RPMI8226 (cell line): ENCODE data around the gene ENPP1.

ENCODE experiments used
- DNase-seq: peaks from one replicate; pipeline ENCODE4 v3.0.0-alpha.2; 2015

Gene ENPP1

DNA sequence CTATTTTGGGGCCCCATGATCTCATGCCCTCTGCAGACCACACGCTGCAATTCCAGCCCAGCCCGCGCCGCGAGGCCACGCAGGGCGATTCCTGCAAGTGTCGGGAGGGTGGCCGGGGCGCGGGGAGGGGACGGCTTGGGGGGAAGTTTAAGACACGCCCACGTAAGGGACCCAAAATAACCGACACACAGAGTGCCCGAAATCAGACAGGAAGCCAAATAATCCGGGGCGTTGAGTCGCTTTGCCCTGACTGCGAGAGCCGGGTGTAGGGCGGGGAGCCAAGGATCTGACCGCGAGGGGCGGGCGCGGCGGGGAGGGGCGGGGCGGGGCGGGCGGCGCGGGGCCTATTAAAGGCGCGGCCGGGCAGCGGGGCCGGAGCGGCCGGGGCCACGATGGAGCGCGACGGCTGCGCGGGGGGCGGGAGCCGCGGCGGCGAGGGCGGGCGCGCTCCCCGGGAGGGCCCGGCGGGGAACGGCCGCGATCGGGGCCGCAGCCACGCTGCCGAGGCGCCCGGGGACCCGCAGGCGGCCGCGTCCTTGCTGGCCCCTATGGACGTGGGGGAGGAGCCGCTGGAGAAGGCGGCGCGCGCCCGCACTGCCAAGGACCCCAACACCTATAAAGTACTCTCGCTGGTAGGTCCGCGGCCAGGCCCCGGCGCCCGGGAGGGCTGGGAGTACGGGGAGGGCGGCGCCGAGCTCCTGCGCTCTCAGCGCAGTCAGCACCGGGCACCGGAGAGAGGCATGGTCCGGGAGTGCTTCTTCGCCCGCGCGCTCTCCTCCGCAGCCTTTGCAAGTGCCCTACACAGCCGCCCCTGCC, at the start of gene ENPP1:
Gene ENPP1 (plus strand): TSS at position 377 of the 816 bp plus-strand sequence. CDS start 16 bp downstream, at position 393.
- DNase-seq: peak; percentile 68

DNA sequence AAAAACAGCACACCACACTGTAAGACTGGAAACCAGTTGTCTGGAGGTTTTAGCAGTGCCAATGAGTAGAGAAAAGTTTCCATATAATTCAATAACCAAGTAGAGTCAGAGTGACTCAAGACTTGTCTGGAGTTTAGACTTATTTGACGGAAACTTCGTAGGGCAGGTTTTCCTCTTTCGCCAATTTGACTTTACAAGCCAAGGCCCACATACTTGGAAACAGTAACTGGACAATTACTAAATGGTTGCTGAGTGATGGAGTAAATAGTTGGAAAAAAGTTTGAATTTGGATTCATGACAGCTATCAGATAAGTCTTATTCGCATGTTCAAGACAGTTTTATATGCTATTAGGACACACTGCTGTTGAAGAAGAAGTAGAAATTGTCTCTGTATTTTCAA, 48.9 kb upstream of the ENPP1 start:
- DNase-seq: no peak

DNA sequence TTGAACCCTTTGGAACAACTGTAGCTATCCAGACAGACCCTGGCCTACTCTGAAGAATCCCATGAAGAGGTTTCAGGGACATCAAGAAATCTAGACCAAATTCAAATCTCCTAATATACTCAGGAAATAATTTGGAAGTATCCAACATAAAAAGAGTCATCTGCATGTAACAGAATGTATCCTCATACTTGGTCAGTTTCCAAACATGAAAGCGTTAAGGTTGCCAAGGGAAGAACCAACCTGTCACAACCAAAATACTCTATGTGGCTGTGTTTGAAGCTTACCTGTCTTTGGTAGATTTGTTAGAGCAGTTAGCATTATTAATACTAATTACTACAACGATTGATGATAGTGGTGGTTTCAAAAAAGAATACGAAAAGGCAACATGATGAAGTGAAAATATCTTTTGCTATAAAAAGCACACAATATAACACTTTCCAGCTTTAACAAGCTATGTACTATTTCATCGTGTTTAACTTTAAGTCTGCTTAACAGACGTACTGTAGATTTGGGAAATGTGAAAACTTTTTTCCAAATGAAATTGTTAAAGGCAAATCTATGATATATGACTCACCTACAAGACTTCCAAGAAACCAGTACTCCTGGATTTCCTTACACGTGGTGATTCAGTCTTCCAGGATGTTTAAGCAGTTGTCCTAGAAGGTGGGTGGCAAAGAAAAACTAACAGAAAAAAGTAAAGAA, 46.6 kb upstream of the ENPP1 start:
- DNase-seq: no peak

DNA sequence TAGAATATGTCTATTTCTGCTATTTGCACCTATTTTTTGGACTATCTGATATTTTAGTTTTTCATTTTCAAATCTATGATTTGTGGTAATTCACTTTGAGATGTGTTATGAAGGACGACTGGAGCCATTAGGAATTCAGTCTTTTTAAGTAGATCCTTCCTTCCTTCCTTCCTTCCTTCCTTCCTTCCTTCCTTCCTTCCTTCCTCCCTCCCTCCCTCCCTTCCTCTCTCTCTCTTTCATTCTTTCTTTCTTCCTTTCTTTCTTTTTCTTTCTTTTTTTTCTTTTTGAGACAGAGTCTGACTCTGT, 46.1 kb upstream of the ENPP1 start:
- no peak for DNase-seq

DNA sequence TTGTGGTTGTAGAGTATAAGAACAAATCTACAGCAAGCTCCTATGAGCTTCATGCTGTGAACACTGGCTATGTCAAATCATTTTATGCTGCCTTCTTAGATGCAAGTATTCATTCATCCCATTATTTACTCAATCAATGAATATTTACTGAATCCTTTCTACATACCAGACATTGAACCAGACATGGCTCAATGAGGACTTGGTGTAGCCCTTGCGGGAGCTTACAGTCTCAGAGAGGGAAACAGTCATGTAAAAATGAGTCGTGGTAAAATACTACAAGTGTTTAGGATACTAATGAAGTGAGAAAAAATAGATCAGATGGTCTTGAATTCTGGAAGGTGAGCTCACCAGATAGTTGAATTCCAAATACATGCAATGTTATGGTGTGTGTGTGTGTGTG, 44.8 kb upstream of the ENPP1 start:
- DNase-seq: no peak

DNA sequence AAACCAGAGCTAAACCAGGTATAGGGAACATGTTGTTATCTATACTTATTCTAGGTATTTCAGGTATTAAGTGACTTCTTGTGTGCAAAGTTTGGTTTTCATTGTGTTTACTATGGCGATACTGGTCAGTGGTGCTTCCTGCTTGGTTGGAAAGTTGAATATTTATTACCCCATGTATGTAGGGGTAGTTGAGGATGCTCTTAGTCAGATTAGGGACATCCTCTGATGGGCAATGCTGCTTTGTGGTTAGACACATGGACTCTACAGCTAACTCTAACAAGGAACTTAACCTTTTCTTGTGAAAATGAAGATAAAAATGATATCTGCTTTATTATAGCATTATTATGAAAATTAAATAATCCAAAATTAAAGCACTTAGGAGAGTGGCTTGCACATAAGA, 44.1 kb upstream of the ENPP1 start:
- no peak for DNase-seq

DNA sequence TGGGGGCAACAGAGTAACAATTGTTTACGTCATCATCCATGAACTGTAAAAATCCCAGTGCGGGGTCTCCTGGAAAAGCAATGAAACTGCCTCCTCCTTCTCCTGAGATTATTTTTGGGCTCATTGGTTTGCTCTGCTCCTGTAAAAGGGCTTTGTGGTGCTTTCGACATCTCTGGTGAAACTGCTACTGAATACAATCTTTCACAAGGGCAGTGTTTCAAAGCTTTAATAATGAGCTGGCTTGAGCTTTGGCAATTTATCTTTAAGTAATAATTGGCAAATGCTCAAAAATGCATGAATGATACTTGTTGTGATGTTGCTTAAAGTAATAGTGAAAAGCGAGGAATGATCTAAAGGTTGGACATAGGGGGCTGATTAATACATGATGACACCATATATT, 43.5 kb upstream of the ENPP1 start:
- no peak for DNase-seq

DNA sequence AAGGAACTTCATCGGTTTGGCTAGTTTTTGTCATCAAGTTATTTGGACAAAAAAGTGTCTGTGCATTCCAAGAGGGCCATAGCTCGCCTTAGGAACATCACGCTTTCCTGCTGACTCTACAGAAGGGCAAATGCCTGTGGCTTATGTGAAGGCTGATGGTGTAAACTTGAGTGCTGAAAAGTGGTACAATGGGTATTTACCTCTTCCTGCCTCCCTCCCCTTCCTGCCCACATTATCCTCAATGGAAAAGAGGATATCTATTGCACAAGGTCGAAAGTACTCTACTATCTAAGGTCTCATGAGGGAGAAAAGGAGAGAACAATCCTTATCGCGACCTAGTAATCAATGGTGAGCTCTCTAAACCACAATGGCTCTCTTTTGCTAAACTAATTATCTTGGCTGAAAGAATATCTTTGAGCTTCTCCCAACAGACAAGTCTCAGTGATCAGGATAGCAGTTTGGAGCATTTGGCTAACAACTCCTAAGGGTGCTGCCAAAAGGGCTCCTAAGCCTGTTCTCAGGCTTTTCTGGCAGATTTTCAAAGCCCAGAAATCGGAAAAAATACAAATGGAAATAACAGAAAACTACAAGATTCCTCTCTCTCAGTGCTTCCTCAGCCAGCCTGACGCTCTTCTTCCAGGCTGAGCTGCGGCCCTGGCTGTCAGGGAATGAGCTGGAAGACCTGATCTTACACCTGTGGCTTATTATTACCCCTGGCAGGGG, 42.6 kb upstream of the ENPP1 start:
- DNase-seq: no peak

DNA sequence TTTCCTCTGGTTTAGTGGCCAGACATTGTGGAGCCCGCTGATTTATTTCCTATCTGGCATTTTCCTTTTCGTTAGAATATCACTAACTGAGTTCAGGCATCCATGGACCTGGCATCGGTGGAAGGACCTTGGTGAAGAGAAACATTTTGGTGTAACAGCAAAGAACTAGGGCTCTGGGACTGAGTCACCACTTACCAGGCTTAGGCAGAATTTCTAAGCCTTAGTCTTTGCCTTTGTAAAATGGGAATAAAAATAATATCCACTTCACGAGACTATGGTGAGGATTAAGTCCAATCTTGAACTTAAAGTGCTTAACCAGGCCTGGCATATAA, 42.0 kb upstream of the ENPP1 start:
- DNase-seq: no peak

DNA sequence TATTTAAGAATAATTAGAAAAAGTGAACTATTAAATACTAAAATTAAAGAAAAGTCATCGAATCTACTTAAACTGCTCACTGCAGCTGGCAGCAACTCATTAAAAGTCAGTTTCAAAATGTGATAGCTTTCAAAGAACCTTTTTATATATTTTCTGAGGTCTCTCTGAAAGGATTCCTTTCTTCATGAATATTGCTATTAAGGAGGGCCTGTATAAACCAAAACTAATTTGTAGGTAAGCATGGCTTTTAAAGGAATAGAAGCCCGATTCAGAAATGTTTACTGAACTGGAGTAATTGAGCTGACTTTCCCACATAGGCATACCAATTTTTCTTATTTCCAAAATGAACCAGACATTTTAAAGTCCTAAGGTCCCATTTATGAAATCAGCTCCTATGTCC, 41.2 kb upstream of the ENPP1 start:
- DNase-seq: no peak

DNA sequence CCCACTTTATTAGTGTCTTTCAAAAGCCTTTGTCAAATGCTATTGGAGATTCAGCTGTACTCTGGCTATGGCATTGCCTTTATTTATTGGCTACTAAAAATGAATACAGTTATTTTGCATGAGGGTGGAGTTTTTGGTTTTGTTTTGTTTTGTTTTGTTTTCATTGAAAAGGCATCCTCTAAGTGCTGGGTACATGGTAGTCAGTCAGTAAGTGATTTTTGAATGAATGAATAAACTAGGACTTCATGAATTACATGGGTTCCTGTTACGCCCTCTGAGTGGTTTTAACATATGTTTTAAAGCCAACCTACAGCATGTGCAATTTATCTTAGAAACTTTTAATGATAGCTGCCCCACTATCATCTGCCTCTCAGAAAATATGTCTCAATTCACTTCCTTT, 38.9 kb upstream of the ENPP1 start:
- DNase-seq: no peak

DNA sequence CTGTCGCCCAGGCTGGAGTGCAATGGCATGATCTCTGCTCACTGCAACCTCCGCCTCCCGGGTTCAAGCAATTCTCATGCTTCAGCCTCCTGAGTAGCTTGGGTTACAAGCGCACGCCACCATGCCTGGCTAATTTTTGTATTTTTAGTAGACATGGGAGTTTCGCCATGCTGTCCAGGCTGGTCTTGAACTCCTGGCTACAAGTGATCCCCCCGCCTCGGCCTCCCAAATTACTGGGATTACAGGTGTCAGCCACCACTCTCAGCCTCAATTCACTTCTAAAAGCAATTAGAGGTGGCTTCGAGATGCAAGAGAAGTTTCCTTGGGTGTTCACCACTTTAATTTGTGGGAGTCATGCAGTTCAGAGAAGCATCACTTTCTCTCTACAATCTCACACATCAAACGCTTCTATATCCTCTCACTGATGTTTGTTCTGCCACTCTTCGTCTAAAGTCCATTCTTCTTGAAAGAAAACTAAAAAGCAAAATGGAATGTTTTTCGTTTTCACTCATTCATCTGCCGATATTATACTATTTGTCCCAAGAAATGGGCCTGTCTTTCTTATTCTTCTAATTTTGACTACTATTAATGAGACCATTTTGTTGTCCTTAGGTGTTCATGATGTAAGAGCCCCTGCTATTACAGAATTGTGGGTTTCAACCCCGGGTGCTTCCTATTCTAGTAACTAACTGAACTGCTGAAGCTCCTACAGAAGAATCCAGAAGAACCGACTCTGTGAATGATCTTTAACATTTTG, 38.3 kb upstream of the ENPP1 start:
- no peak for DNase-seq

DNA sequence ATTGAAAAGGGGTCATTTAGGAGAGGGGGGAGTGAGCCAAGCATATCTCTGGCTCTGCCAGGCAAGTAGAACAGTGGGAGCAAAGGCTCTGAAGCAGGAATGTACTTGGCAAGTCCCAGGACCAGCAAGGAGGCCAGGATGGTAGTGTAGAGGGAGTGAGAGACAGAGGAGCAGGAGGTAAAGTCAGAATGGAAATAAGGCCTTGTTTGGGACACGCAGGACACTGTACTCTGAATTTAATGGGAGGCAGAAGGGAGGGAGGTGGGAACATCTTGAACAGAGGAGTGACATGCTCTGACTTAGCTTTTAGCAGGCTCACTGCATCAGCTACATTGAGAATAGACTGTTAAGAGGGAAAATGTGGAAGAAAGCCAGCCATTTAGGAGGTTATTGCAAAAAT, 37.0 kb upstream of the ENPP1 start:
- no peak for DNase-seq

DNA sequence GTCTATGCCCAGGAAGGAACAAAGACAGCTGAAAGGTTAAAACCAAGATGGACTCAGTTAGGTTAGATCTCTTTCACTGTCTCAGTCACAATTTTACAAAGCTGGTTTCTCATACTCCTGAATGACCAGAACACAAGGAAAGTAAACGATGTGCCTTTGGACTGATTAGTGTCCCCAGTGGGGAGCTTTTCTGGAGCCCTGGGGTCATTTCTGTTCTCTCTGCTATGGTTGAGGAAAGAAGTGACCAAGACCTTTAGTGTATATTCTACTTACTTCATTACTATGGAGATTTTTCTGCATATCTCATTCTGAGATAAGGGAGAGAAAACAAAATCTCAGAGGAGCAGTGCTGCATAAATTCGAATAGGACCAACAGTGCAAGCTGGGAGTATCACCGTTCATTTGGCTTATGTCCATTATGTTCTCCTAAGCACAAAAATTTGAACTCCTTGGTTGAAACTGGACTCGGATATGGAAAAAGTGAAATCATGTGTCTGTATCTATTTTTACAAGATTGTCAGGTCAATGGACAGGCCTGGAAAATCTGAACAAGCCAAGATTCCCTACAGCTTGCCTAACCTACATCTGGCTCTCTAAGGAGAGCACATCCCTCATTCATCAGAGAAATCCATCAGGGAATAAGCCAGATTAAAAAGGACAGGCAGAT, 34.4 kb upstream of the ENPP1 start:
- DNase-seq: no peak

DNA sequence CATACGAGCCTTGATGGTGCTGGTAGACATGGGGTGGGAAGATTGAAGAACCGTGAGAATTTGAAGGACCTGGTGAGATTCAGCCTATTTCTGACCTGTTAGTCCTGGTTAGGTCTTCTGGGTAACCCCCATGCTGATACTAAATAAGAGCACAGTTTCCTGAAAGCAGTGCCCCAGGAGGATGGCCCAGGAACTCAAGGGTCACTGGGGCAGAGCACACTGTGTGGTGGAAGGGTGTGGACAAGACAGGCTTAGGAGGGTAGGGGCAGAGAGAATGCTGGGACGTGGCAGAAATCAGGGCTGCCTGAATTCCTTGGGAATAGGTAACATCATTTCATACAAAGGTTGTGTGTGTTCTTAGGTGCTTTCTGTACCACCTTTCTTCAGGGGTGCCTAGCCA, 31.9 kb upstream of the ENPP1 start:
- no peak for DNase-seq

DNA sequence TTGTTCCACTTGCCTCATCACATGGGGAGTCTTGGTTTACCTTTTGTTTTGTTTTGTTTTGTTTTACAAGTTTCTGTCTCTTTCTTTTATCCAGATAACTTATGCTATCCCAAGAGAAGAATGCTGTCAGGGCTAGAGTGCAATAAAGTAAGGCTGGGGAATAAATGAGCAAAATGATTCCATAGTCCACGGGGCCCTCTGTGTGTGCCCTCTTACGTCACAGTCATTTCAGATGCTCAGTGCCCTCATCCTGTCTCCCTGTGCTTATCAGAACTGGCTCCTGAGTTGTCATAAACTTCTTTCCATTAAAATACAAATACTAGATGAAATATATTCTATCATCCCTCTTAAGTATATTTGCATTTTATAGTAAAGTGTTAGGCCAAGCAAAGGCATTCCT, 30.8 kb upstream of the ENPP1 start:
- DNase-seq: no peak

DNA sequence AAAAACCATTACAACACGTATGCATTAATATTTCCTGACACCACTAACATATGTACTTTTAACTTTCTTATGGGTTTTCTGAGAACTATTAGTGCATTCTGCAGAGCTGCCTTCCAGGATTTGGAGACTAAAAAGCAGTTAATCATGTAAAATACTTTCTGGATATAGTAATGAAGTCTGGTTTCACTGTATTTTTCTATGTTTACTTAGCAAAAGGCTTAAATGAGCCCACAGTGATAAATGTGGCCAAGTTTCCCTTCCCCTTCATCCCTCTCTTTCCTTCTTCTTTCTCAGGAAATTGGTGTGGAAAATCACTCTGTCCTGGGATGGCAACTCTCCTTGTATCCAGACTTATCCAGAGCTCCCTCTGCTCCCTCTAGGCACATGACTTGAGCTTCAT, 29.7 kb upstream of the ENPP1 start:
- no peak for DNase-seq

DNA sequence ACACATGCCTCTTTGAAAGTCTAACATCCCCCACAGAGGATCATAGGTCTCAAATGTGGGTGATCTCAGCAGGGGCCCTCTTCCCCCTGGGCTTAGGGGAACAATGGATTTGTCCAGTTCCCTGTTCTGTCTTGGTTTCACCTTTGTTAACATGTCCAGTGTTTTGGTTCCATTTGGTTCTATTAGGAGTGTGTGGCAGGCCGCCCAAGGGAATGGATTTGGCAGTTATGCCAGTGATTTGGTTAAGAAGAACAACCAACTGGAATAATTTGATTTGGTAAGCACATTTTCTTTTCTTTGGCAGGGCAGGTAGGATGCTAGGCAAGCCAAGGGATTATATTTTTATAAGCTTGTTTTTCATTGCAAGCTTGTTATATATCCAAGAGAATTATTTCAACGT, 28.5 kb upstream of the ENPP1 start:
- no peak for DNase-seq

DNA sequence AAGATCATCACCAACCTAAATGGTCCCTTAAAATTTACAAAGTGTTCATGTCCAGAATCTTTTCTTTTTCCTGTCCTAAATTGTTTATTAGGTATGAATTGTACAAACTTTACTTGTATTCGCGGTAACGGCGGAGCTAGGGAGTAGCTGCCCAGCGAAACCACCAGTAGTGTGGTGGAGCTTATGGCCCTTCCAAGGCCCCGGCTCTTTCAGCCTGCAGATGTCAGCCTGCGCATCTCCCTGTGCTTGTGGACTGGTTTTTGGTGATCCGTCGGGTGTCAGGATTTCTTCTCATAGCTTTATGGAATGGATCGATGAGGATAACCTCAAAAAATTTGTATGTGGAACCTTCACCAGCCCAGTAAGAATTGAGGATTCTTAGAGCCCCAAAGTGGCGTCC, 27.2 kb upstream of the ENPP1 start:
- no peak for DNase-seq

DNA sequence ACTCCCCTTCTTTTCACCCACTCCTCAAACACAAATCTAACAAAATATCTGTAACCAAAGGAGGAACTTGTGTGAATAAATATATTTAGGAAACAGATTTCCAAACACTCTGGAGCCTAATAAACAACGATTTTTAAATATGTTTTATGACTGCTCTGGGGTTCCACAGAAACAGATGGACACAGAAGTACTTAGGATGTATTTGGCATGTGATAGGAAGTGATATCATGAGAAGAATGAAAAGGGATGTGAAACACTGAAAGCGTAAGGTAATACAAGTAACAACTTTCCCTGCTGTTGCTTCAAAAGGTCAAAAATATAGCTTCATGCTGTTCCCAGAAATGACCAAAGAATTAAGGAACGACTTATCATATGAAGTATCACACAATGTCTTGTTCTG, 26.1 kb upstream of the ENPP1 start:
- DNase-seq: no peak

DNA sequence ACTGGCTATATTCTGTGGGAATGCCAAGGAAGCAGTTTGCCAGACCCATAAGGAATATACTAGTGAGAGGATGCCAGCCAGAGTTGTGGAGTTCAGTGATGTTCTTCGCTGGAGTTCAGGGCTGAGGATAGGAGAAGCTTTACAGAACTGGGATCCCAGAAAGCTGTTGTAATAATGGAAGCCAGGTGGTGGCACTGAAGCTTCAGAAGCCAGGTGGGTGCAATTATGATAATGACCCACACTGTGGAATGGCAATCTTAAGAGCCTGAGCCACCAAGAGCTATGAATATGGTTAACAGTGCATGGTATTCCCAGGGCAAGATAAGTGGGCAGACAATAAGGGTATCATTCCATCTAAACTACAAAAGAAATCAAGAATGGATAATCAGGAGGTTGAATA, 25.1 kb upstream of the ENPP1 start:
- no peak for DNase-seq

DNA sequence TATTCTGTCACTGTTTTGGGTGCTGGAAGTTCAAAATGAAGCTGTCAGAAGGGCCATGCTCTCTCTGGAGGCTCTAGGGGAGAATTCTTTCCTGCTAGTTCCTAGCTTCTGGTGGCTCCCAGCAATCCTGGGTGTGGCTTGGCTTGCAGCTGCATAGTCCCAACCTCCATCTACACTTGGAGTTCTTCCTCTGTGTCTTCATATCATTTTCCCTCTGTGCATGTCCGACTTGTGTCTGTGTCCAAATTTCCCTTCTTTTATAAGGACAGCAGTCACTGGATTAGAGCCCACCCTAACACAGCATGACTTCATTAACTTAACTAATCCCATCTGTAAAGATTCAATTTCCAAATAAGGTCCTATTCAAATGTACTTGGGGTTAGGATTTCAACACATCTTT, 23.3 kb upstream of the ENPP1 start:
- no peak for DNase-seq

DNA sequence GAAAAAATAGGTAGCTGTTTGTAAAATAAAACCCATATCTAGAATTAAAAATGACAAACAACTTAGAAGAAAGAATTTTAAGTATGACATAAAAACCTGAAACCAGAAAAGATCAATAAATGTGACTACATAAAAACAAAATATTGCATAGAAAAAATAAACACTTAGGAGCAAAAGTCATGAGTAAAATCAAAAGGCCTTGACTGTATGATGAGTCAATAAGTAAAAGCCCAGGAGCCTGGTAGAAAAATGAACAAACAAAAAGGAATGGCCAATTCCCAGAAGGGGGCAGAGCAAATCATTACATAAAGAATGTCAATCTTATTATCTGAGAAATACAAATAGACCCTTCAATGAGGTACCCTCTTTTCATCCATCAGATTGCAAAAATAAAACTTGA, 20.7 kb upstream of the ENPP1 start:
- DNase-seq: no peak
